MM.1S (cell line): ENCODE measurements around the gene IFI44.

Source experiments
- EZH2 ChIP-seq: fragments of 300-600 bp; sonication (generic); optimal IDR thresholded peaks from 2 replicates; pipeline ENCODE3; 2017; ENCODE audit warnings: low read depth, mild to moderate bottlenecking, antibody characterized with exemption, low read length, mixed read lengths
- EZH2phosphoT487 ChIP-seq: fragments of 300-600 bp; sonication (generic); IDR thresholded peaks from 2 replicates; pipeline ENCODE4 v1.6.1; 2018; ENCODE audit warnings: antibody characterized with exemption, low read length
- TF ChIP-seq, protein P1 (sequence below): fragments of 300-600 bp; sonication (generic); IDR thresholded peaks from 2 replicates; pipeline ENCODE4 v1.5.1; 2016; ENCODE audit warnings: antibody characterized with exemption, low read length, mixed read lengths

DNA sequence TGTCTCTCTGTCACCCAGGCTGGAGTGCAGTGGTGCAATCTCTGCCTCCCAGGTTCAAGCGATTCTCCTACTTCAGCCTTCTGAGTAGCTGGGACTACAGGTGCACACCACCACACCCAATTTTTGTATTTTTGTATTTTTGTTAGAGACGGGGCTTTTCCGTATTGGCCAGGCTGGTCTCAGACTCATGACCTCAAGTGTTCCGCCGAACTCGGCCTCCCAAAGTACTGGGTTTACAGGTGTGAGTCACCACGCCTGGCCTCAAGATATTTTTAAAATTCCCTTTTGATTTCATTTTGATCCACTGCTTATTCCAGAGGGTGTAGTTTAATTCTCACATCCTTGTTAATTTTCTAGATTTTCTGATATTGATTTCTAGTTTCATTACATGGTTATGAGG, 25.6 kb upstream of the IFI44 start:
- TF ChIP-seq, protein P1, sequence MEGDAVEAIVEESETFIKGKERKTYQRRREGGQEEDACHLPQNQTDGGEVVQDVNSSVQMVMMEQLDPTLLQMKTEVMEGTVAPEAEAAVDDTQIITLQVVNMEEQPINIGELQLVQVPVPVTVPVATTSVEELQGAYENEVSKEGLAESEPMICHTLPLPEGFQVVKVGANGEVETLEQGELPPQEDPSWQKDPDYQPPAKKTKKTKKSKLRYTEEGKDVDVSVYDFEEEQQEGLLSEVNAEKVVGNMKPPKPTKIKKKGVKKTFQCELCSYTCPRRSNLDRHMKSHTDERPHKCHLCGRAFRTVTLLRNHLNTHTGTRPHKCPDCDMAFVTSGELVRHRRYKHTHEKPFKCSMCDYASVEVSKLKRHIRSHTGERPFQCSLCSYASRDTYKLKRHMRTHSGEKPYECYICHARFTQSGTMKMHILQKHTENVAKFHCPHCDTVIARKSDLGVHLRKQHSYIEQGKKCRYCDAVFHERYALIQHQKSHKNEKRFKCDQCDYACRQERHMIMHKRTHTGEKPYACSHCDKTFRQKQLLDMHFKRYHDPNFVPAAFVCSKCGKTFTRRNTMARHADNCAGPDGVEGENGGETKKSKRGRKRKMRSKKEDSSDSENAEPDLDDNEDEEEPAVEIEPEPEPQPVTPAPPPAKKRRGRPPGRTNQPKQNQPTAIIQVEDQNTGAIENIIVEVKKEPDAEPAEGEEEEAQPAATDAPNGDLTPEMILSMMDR: no peak
- no peak for TF ChIP-seq EZH2
- TF ChIP-seq EZH2phosphoT487: no peak
